GM23338 (cell line): ENCODE data around the gene TRUB1. TPM values are rescaled to one million over a fixed set of nuclear protein-coding genes. Genes with fewer than 3 reads are reported as not detected.

Source experiments
- CREB1 ChIP-seq: fragments of 250-450 bp; sonication (Bioruptor Pico); IDR thresholded peaks from 2 replicates; pipeline ENCODE4 v1.5.0; 2020; ENCODE audit warnings: low read depth, mild to moderate bottlenecking, moderate library complexity
- EZH2 ChIP-seq: fragments of 200-600 bp; sonication (generic); IDR thresholded peaks from one replicate; pipeline ENCODE4 v1.8.0; 2017; ENCODE audit warnings: antibody characterized with exemption, mild to moderate bottlenecking, low read depth; ENCODE audit not compliant: unreplicated experiment
- polyA plus RNA-seq: library from polyadenylated mRNA; unstranded; fragments of >200 nt; fragmentation: Nextera tagmentation; extraction: Ambion mirVana; gene quantifications from 2 replicates; pipeline ENCODE4 v1.2.1, GENCODE V29; 2016
- total RNA-seq: library from RNA; depleted of rRNA; stranded (reverse); fragments of >200 nt; shearing (Covaris generic); gene quantifications from 2 replicates; pipeline ENCODE4 v1.2.3, GENCODE V29; 2014
- TF ChIP-seq, protein P1 (sequence below): fragments of 250-450 bp; sonication (Bioruptor Pico); IDR thresholded peaks from 2 replicates; pipeline ENCODE4 v1.5.0; 2020; ENCODE audit warnings: mild to moderate bottlenecking, moderate library complexity
- TF ChIP-seq, protein P2 (sequence below): IDR thresholded peaks from one replicate; pipeline ENCODE4 v1.6.1; 2018; ENCODE audit warnings: antibody characterized with exemption; ENCODE audit not compliant: unreplicated experiment
- TF ChIP-seq, protein P3 (sequence below), 2 experiments: fragments of 200-600 bp in 1 of 2; sonication (generic) in 1 of 2; conservative IDR thresholded peaks; 2 replicates each; pipeline versions ENCODE4 v1.5.1 to v1.6.1; 2016 to 2017; ENCODE audit warnings: antibody characterized with exemption in 2 of 2, low read depth in 2 of 2, mild to moderate bottlenecking in 2 of 2, moderate library complexity in 1 of 2

TRUB1 gene
- total and polyA plus RNA-seq, 2 experiments from 2014 or later, result 15.5 to 34.5 TPM

DNA sequence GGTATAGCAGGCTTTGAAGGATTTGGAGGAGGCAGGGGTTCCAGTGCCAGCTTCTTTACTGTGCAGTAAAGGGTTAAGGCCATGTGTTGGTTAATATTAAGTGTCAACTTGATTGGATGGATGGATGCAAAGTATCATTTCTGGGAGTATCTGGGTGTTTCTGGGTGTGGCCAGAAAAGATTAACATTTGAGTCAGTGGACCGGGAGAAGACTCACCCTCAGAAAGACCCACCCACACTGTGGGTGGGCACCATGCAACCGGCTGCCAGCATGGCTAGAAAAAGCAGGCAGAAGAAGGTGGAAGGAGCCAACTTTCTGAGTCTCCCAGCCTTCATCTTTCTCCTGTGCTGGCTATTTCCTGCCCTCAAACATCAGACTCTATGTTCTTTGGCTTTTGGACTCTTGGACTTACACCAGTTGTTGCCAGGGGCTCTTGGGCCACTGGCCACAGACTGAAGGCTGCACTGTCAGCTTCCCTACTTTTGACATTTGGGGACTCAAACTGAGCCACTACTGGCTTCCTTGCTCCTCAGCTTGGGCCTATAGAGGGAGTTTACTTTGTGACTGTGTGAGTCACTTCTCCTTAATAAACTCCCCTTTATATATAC lies 6.8 kb upstream of the TRUB1 start (continued):
- TF ChIP-seq, protein P1, sequence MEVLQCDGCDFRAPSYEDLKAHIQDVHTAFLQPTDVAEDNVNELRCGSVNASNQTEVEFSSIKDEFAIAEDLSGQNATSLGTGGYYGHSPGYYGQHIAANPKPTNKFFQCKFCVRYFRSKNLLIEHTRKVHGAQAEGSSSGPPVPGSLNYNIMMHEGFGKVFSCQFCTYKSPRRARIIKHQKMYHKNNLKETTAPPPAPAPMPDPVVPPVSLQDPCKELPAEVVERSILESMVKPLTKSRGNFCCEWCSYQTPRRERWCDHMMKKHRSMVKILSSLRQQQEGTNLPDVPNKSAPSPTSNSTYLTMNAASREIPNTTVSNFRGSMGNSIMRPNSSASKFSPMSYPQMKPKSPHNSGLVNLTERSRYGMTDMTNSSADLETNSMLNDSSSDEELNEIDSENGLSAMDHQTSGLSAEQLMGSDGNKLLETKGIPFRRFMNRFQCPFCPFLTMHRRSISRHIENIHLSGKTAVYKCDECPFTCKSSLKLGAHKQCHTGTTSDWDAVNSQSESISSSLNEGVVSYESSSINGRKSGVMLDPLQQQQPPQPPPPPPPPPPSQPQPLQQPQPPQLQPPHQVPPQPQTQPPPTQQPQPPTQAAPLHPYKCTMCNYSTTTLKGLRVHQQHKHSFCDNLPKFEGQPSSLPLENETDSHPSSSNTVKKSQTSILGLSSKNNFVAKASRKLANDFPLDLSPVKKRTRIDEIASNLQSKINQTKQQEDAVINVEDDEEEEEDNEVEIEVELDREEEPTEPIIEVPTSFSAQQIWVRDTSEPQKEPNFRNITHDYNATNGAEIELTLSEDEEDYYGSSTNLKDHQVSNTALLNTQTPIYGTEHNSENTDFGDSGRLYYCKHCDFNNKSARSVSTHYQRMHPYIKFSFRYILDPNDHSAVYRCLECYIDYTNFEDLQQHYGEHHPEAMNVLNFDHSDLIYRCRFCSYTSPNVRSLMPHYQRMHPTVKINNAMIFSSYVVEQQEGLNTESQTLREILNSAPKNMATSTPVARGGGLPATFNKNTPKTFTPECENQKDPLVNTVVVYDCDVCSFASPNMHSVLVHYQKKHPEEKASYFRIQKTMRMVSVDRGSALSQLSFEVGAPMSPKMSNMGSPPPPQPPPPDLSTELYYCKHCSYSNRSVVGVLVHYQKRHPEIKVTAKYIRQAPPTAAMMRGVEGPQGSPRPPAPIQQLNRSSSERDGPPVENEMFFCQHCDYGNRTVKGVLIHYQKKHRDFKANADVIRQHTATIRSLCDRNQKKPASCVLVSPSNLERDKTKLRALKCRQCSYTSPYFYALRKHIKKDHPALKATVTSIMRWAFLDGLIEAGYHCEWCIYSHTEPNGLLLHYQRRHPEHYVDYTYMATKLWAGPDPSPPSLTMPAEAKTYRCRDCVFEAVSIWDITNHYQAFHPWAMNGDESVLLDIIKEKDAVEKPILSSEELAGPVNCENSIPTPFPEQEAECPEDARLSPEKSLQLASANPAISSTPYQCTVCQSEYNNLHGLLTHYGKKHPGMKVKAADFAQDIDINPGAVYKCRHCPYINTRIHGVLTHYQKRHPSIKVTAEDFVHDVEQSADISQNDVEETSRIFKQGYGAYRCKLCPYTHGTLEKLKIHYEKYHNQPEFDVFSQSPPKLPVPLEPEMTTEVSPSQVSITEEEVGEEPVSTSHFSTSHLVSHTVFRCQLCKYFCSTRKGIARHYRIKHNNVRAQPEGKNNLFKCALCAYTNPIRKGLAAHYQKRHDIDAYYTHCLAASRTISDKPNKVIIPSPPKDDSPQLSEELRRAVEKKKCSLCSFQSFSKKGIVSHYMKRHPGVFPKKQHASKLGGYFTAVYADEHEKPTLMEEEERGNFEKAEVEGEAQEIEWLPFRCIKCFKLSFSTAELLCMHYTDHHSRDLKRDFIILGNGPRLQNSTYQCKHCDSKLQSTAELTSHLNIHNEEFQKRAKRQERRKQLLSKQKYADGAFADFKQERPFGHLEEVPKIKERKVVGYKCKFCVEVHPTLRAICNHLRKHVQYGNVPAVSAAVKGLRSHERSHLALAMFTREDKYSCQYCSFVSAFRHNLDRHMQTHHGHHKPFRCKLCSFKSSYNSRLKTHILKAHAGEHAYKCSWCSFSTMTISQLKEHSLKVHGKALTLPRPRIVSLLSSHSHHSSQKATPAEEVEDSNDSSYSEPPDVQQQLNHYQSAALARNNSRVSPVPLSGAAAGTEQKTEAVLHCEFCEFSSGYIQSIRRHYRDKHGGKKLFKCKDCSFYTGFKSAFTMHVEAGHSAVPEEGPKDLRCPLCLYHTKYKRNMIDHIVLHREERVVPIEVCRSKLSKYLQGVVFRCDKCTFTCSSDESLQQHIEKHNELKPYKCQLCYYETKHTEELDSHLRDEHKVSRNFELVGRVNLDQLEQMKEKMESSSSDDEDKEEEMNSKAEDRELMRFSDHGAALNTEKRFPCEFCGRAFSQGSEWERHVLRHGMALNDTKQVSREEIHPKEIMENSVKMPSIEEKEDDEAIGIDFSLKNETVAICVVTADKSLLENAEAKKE (CRISPR knock-in tag), result no peak
- TF ChIP-seq, protein P2, sequence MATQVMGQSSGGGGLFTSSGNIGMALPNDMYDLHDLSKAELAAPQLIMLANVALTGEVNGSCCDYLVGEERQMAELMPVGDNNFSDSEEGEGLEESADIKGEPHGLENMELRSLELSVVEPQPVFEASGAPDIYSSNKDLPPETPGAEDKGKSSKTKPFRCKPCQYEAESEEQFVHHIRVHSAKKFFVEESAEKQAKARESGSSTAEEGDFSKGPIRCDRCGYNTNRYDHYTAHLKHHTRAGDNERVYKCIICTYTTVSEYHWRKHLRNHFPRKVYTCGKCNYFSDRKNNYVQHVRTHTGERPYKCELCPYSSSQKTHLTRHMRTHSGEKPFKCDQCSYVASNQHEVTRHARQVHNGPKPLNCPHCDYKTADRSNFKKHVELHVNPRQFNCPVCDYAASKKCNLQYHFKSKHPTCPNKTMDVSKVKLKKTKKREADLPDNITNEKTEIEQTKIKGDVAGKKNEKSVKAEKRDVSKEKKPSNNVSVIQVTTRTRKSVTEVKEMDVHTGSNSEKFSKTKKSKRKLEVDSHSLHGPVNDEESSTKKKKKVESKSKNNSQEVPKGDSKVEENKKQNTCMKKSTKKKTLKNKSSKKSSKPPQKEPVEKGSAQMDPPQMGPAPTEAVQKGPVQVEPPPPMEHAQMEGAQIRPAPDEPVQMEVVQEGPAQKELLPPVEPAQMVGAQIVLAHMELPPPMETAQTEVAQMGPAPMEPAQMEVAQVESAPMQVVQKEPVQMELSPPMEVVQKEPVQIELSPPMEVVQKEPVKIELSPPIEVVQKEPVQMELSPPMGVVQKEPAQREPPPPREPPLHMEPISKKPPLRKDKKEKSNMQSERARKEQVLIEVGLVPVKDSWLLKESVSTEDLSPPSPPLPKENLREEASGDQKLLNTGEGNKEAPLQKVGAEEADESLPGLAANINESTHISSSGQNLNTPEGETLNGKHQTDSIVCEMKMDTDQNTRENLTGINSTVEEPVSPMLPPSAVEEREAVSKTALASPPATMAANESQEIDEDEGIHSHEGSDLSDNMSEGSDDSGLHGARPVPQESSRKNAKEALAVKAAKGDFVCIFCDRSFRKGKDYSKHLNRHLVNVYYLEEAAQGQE, result no peak
- TF ChIP-seq EZH2, result no peak
- no peak for TF ChIP-seq CREB1 (CRISPR knock-in tag)
- TF ChIP-seq, protein P3, sequence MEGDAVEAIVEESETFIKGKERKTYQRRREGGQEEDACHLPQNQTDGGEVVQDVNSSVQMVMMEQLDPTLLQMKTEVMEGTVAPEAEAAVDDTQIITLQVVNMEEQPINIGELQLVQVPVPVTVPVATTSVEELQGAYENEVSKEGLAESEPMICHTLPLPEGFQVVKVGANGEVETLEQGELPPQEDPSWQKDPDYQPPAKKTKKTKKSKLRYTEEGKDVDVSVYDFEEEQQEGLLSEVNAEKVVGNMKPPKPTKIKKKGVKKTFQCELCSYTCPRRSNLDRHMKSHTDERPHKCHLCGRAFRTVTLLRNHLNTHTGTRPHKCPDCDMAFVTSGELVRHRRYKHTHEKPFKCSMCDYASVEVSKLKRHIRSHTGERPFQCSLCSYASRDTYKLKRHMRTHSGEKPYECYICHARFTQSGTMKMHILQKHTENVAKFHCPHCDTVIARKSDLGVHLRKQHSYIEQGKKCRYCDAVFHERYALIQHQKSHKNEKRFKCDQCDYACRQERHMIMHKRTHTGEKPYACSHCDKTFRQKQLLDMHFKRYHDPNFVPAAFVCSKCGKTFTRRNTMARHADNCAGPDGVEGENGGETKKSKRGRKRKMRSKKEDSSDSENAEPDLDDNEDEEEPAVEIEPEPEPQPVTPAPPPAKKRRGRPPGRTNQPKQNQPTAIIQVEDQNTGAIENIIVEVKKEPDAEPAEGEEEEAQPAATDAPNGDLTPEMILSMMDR (conservative IDR thresholded peaks at IDR 0.05; ENCODE audit: low read depth in 2 of 2), result no peak
